Suprapubic skin (tissue), 4 donors: ENCODE results near the gene ANKH. TPM values are rescaled to one million over a fixed set of nuclear protein-coding genes. Genes with fewer than 3 reads are reported as not detected.
"Not testable (repeated sequence)": the region's sequence is repeated elsewhere in the genome, so short reads cannot be mapped to it uniquely, and the experiment has no call there.

ENCODE experiments used
- DNase-seq, 2 donors: peaks; one replicate each; pipeline ENCODE4 v3.0.0-alpha.2; 2019; ENCODE audit warnings: low spot score in 2 of 2
- H3K27ac ChIP-seq: fragments of 200-600 bp; sonication (generic); one replicate; pipeline ENCODE4 v1.5.1; 2019
- H3K27me3 ChIP-seq: fragments of 200-600 bp; sonication (generic); one replicate; pipeline ENCODE4 v1.5.1; 2019
- H3K36me3 ChIP-seq: fragments of 200-600 bp; sonication (generic); one replicate; pipeline ENCODE4 v1.5.1; 2019
- H3K4me1 ChIP-seq: fragments of 200-600 bp; sonication (generic); one replicate; pipeline ENCODE4 v1.5.1; 2019
- H3K4me3 ChIP-seq: fragments of 200-600 bp; sonication (generic); one replicate; pipeline ENCODE4 v1.5.1; 2019; ENCODE audit warnings: mild to moderate bottlenecking
- H3K9me3 ChIP-seq: fragments of 200-600 bp; sonication (generic); one replicate; pipeline ENCODE4 v1.5.1; 2019
- EP300 ChIP-seq: sonication (generic); formaldehyde crosslinking; IDR thresholded peaks from one replicate; pipeline ENCODE4 v1.6.1; 2017; ENCODE audit warnings: antibody characterized with exemption
- POLR2A ChIP-seq, 2 donors: fragments of 450-650 bp; IDR thresholded peaks; one replicate each; pipeline ENCODE4 v1.6.1; 2017; ENCODE audit warnings: antibody characterized with exemption in 2 of 2, mild to moderate bottlenecking in 2 of 2, moderate library complexity in 2 of 2
- POLR2AphosphoS5 ChIP-seq, 3 donors: sonication (generic); formaldehyde crosslinking; IDR thresholded peaks; one replicate each; pipeline ENCODE4 v1.6.1; 2017; ENCODE audit warnings: antibody characterized with exemption in 3 of 3
- whole genome bisulfite sequencing: methylation state at CpG from one replicate; pipeline ENCODE4 v1.1.5; 2018; 5-methylcytosine and 5-hydroxymethylcytosine counted together
- total RNA-seq, 4 donors: library from RNA; depleted of rRNA; stranded (reverse); fragments of >200 nt; gene quantifications; one replicate each; pipeline ENCODE4 v1.1.0, GENCODE V29; 2016
- TF ChIP-seq, protein P1 (sequence below), 2 donors: fragments of 200-600 bp in 1 of 2; fragments of 450-650 bp in 1 of 2; sonication (generic) in 1 of 2; IDR thresholded peaks; one replicate each; pipeline ENCODE4 v1.5.1; 2016 to 2019; ENCODE audit warnings: antibody characterized with exemption in 2 of 2, mild to moderate bottlenecking in 1 of 2, moderate library complexity in 1 of 2

Gene ANKH
- total RNA-seq, 4 donors from 2014 or later, result 59.8 to 86.1 (median 70.4) TPM

DNA sequence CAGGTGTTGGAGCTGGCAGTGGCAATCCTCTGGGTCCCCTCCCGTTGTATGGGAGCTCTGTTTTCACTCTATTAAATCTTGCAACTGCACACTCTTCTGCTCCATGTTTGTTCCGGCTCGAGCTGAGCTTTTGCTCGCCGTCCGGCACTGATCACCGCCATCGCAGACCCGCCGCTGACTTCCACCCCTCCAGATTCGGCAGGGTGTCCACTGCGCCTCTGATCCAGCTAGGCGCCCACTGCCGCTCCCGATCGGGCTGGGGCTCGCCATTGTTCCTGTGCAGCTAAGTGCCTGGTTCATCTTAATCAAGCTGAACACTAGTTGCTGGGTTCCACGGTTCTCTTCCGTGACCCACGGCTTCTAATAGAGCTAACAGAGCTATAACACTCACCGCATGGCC lies 23.2 kb downstream of the ANKH start:
- Histone ChIP-seq H3K9me3 (no peaks in the 10 kb centered on the region), H3K4me3 (no peak overlapping the region), H3K27me3 (no peaks in the 10 kb centered on the region), H3K36me3 (peaks cover 6% of the 10 kb centered on the region), H3K4me1 (no peaks in the 10 kb centered on the region), H3K27ac (no peak overlapping the region)
- DNase-seq, result no peak
- TF ChIP-seq, protein P1, sequence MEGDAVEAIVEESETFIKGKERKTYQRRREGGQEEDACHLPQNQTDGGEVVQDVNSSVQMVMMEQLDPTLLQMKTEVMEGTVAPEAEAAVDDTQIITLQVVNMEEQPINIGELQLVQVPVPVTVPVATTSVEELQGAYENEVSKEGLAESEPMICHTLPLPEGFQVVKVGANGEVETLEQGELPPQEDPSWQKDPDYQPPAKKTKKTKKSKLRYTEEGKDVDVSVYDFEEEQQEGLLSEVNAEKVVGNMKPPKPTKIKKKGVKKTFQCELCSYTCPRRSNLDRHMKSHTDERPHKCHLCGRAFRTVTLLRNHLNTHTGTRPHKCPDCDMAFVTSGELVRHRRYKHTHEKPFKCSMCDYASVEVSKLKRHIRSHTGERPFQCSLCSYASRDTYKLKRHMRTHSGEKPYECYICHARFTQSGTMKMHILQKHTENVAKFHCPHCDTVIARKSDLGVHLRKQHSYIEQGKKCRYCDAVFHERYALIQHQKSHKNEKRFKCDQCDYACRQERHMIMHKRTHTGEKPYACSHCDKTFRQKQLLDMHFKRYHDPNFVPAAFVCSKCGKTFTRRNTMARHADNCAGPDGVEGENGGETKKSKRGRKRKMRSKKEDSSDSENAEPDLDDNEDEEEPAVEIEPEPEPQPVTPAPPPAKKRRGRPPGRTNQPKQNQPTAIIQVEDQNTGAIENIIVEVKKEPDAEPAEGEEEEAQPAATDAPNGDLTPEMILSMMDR (IDR thresholded peaks at IDR 0.05), result no peak
- TF ChIP-seq POLR2A (IDR thresholded peaks at IDR 0.05) (no peak), POLR2AphosphoS5 (IDR thresholded peaks at IDR 0.05) (no peak), EP300 (no peak)
- 94% methylated on average over 21 of the region's 21 CpGs for WGBS

DNA sequence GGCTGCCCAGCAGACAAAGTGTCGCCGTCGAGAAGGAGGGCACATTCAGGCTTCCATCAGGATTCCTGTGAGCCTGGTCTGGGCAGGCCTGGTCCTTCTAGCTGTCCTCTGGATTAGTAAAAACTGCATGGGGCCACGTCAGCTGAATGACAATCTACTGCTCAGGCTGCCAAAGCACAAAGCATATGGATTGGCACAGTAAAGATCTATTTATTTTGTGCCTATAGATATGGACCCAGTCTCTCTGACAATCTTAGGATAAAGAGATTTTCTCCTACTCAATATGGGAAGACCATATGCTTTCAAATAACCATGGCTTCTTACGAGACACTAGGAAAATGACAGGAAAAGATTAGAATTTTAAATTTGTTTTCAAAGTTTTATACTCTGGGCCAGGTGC lies 24.1 kb downstream of the ANKH start:
- Histone ChIP-seq H3K9me3 (no peaks in the 10 kb centered on the region), H3K36me3 (peaks cover 6% of the 10 kb centered on the region), H3K4me3 (no peak overlapping the region), H3K27ac (no peak overlapping the region), H3K4me1 (no peaks in the 10 kb centered on the region), H3K27me3 (no peaks in the 10 kb centered on the region)
- WGBS, result 92% methylated on average over 5 of the region's 5 CpGs
- DNase-seq, result no peak
- TF ChIP-seq POLR2A (IDR thresholded peaks at IDR 0.05) (no peak), EP300 (no peak), POLR2AphosphoS5 (IDR thresholded peaks at IDR 0.05) (no peak)
- TF ChIP-seq, protein P1 (IDR thresholded peaks at IDR 0.05), result no peak

DNA sequence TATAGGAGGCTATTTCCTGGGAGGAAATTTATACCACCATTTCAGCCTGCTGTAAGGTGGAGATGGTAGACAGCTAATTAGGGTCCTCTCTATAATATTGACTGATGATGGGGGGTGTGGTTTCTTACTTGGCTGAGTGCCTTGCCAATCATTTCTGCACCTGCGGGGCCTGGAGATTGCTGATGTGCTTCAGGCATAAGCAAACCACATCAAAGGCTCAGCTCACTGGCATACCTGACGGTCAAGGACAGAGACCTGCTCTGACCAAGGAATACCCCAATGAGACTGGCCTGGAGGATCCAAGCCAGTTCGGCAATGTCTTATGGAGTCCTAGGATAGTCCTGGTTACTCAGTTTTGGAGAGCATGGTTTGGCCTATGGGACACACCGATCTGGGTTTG lies 29.5 kb downstream of the ANKH start:
- no peaks in the 10 kb centered on the region for H3K27me3 ChIP-seq
- no peak overlapping the region for H3K27ac ChIP-seq
- no peaks in the 10 kb centered on the region for H3K9me3 ChIP-seq
- TF ChIP-seq, protein P1 (IDR thresholded peaks at IDR 0.05), result no peak
- TF ChIP-seq EP300, result no peak
- TF ChIP-seq POLR2A (IDR thresholded peaks at IDR 0.05), result no peak
- no peak for TF ChIP-seq POLR2AphosphoS5 (IDR thresholded peaks at IDR 0.05)
- peaks cover 7% of the 10 kb centered on the region for H3K4me1 ChIP-seq
- no peaks in the 10 kb centered on the region for H3K36me3 ChIP-seq
- no peak for DNase-seq
- 81% methylated on average over 2 of the region's 4 CpGs for WGBS
- no peak overlapping the region for H3K4me3 ChIP-seq

DNA sequence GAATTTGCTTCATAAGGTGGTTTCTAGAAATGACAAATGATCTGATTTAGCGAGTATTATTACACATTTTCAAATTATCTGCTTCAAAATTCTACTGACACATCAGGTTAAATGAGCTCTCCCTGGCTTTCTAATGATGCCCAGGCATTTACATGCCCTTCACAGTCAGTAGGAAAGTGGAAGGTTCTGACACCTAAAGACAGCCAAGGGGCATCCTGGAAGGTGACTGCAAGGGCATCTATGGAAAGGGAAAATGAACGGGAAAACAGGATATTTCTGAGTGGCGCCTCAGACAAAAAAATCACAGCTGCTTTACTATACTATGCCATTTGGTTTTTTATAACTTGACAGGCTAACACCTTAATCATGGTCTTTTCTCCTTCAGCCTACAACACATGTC lies 31.0 kb downstream of the ANKH start:
- no peaks in the 10 kb centered on the region for H3K36me3 ChIP-seq
- 83% methylated on average over 3 of the region's 3 CpGs for WGBS
- H3K4me3 ChIP-seq, result no peak overlapping the region
- TF ChIP-seq, protein P1 (IDR thresholded peaks at IDR 0.05), result no peak
- TF ChIP-seq EP300, result no peak
- TF ChIP-seq POLR2AphosphoS5 (IDR thresholded peaks at IDR 0.05), result no peak
- TF ChIP-seq POLR2A (IDR thresholded peaks at IDR 0.05), result no peak
- H3K4me1 ChIP-seq, result peaks cover 7% of the 10 kb centered on the region
- DNase-seq, result no peak
- H3K9me3 ChIP-seq, result no peaks in the 10 kb centered on the region
- no peaks in the 10 kb centered on the region for H3K27me3 ChIP-seq
- no peak overlapping the region for H3K27ac ChIP-seq

DNA sequence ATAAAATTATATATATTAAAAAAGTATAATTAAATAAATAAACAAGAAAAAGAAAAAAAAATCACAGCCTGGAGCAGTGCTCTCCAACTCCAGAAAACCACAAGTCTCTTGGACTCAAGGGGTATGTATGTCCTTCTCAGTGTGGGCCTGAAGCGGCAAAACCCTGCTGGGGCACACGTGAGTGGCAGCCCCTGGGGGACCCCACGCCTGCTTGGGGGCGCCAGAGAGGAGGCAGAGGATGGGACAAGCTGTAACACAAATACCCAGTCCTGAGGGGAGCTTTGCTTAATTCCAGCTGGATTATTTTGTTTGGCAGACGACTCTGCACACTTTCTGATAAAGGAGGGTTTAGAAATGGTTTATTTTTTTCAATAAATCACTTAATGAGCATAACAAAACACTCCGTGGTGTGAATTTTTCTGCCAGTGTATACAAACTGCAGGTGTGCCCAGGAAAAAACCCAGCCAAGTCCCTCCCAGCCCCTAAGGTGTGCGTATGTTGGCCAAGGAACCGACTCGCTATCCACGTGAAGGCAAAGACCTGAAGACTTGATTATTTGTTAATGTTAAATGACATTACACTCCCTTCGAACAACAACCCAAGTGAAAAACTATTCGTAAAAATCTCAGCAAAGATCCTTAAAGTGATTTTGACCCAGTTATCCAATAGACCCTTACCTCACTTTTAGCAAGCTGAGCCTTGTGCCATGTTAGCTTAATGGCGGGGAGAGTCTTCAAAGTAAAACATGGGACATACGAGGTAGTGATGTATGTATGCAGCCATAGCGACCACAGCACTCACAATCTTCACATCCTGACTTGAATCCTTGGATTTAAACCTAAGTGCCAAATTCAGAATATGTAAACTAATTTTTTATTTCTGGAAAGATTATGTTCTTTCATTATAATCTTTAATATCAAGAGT lies 32.9 kb downstream of the ANKH start:
- TF ChIP-seq POLR2A (IDR thresholded peaks at IDR 0.05), result no peak
- TF ChIP-seq, protein P1 (IDR thresholded peaks at IDR 0.05), result no peak
- TF ChIP-seq EP300, result no peak
- TF ChIP-seq POLR2AphosphoS5 (IDR thresholded peaks at IDR 0.05), result no peak
- Histone ChIP-seq H3K9me3 (no peaks in the 10 kb centered on the region), H3K4me1 (peaks cover 7% of the 10 kb centered on the region), H3K4me3 (no peak overlapping the region), H3K27ac (no peak overlapping the region), H3K36me3 (no peaks in the 10 kb centered on the region), H3K27me3 (no peaks in the 10 kb centered on the region)
- WGBS, result 63% methylated on average over 15 of the region's 15 CpGs
- DNase-seq, result no peak

DNA sequence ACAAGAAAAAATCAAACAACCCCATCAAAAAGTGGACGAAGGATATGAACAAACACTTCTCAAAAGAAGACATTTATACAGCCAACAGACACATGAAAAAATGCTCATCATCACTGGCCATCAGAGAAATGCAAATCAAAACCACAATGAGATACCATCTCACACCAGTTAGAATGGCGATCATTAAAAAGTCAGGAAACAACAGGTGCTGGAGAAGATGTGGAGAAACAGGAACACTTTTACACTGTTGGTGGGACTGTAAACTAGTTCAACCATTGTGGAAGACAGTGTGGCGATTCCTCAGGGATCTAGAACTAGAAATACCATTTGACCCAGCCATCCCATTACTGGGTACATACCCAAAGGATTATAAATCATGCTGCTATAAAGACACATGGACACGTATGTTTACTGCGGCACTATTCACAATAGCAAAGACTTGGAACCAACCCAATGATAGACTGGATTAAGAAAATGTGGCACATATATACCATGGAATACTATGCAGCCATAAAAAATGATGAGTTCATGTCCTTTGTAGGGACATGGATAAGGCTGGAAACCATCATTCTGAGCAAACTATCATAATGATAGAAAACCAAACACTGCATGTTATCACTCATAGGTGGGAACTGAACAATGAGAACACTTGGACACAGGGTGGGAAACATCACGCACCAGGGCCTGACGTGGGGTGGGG lies 34.0 kb downstream of the ANKH start:
- not testable (repeated sequence) for DNase-seq, H3K36me3 ChIP-seq, H3K27ac ChIP-seq, H3K27me3 ChIP-seq, H3K4me1 ChIP-seq, H3K9me3 ChIP-seq, H3K4me3 ChIP-seq
- 99% methylated on average over 7 of the region's 7 CpGs for WGBS
